ENCODE measurements around the gene RYR1.
"Not testable (repeated sequence)": the region's sequence is repeated elsewhere in the genome, so short reads cannot be mapped to it uniquely, and the experiment has no call there.

RYR1 gene

GRCh38 chr19:38577826-38578225, 144.3 kb downstream of the RYR1 start:
- DNase-seq: no peak

DNA sequence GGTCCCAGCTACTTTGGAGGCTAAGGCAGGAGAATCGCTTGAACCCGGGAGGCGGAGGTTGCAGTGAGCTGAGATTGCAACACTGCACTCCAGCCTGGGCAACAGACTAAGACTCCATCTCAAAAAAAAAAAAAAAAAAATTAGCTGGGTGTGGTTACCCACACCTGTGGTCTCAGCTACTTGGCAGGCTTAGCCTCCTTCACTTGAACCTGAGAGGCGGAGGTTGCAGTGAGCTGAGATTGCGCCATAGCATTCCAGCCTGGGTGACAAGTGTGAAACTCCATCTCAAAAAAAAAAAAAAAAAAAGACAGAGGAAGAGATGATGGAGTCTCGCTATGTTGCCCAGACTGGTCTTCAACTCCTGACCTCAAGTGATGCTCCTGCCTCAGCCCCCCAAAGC, 145.8 kb downstream of the RYR1 start:
- not testable (repeated sequence) for DNase-seq

GRCh38 chr19:38580080-38580479, 146.6 kb downstream of the RYR1 start:
- DNase-seq: no peak

GRCh38 chr19:38583219-38583984, 149.9 kb downstream of the RYR1 start:
- no peak for DNase-seq

- no peak for DNase-seq
These were observed 150.5 kb downstream of the RYR1 start for GRCh38 chr19:38583985-38584305.

- no peak for DNase-seq
These were observed 154.1 kb downstream of the RYR1 start for GRCh38 chr19:38587562-38587961.

GRCh38 chr19:38588041-38588440, 154.6 kb downstream of the RYR1 start:
- no peak for DNase-seq

- no peak for DNase-seq
These were observed 159.4 kb downstream of the RYR1 start for GRCh38 chr19:38592940-38593339.

DNA sequence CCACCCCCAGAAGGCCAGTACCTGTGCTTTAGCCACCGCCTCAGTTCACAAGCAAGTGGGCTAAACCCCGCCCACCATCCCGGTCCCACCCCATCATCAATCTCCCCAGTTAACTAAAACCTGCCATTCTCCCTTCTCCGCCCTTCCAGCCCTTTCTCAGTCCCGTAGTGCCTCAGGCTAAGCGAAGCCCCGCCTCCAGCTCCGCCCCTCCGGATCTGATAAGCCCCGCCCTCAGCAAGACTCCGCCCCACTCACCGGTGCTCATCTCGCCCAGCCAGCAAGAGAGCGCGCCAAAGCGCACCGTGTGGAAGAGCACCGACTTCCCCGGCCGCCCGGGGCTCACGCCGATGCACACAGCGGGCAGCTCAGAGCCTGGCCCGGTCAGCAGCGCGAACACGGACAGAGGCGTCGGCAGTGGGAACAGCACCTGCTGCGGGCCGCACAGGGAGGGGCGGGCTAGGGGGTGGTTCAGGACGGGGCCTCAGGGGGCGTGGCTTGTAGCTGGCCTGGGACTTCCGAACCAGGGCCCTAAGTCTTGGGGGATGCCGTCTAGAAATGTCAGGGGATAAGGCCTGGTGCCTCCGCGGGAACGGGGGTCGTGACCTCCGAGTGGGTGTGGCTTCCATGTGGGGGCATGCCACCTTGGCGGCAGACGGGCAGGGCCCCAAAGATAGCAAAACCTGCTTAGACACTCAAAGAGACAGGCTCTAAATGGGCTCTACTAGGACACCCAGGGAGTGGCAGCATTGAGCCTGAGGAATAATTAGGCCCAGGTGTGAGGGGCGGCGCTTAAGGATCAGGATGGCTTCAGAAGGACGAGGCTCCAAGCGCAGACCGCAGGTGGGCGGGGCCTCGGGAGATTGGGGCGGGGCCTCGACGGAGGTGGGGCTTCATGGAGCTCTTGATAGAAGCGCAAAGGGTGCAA, 162.8 kb downstream of the RYR1 start:
- DNase-seq: no peak

DNA sequence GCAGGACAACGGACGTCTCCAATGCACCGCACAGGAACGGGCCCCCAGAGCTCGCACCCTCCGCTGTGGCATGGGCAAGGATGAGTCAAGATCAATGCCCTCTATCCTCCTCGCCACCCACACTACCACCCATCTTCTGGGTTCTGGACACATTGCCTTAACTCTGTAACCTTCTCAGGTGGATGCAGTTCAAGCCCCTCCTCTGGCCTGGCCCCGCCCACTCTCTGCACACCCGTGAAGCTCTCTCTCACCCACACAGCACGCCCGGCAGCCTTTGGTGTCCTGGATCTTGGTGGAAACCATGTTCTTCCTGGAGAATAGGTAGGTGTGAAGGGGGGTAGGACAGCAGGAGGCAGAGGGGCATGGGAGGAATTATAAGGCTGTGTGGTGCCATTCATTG, 163.6 kb downstream of the RYR1 start:
- no peak for DNase-seq

DNA sequence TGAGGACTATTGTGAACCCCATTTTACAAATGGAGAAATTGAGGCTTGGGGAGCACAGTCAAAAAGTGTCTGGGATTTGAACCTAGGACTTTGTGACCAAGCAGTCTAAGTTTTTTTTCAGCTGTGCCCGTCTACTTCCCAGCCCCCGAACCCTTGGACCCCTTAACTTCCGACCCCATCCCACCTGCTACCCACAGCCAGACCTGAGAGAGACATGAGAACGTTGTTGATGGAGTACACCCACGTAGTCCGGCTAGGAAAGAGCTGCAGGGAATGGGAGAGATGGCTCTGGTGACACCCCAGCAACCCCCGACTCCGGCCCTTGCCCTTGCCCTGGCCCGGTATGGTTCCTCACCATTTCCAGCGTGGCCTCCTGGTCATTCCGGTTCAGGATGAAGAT, 166.2 kb downstream of the RYR1 start:
- DNase-seq: no peak

GRCh38 chr19:38602856-38603255, 169.4 kb downstream of the RYR1 start:
- not testable (repeated sequence) for DNase-seq

DNA sequence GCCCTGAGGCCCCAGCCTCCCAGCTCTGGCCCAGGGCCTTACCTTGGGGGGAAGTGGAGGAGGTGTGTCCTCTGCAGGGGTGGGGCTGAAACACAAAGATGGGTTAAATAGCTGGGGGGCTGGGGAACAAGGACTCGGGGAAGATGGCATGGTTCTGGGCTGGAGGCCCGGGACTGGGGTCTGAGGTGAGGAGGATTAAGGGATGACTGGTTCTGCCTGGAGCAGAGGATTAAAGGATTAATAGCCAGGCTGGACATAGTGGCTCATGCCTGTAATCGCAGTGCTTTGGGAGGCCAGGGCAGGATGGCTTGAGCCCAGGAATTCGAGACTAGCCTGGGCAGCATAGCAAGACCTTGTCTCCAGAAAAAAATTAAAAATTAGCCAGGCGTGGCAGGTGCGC, 172.6 kb downstream of the RYR1 start:
- DNase-seq: no peak

DNA sequence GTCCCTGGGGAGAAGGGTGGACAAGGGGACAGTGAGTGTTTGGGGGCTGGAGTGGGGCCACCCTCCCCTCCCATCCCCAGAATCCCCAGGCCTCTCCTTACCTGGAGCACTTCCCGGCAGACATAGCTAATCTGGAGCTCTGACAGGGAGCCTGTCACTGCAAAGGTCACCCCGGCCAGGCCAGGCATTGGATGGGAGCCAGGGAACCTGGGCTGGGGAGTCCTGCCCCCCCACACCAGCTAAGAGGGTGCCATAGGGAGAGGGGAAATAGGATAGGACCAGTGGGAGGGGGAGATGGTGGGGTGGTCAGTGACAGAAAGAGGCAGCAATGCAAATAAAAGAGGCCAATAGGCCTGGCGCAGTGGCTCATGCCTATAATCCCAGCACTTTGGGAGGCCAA, 180.8 kb downstream of the RYR1 start:
- DNase-seq: no peak

DNA sequence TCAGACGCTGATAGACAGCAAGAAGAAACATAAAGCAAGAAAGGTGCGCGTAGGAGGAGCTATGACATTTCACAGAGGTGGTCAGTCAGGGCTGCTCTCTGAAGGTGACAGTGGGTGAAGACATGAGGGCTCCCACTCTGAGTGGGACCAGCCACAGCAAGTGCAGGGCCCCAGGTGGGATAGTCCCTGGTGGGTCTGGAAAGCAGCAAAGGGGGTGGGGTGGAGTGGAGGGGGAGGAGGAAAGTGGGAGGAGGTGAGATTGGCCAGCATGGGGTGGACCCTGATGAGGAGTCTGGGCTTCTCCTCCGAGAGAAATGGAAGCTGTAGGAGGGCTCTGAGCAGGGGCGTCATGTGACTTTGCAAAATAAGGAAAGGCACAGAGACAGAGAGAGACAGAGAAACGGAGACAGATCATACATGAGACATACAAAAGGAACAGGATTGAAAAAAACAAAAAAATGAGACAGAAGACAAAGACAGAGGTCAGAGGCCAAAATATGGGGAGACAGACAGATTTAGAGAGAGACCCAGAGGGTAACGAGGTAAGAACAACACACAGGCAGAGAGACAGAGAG, 181.6 kb downstream of the RYR1 start:
- no peak for DNase-seq

- DNase-seq: no peak
These were observed 182.8 kb downstream of the RYR1 start for GRCh38 chr19:38616265-38616664.

- DNase-seq: no peak
These were observed 183.8 kb downstream of the RYR1 start for GRCh38 chr19:38617283-38617763.

DNA sequence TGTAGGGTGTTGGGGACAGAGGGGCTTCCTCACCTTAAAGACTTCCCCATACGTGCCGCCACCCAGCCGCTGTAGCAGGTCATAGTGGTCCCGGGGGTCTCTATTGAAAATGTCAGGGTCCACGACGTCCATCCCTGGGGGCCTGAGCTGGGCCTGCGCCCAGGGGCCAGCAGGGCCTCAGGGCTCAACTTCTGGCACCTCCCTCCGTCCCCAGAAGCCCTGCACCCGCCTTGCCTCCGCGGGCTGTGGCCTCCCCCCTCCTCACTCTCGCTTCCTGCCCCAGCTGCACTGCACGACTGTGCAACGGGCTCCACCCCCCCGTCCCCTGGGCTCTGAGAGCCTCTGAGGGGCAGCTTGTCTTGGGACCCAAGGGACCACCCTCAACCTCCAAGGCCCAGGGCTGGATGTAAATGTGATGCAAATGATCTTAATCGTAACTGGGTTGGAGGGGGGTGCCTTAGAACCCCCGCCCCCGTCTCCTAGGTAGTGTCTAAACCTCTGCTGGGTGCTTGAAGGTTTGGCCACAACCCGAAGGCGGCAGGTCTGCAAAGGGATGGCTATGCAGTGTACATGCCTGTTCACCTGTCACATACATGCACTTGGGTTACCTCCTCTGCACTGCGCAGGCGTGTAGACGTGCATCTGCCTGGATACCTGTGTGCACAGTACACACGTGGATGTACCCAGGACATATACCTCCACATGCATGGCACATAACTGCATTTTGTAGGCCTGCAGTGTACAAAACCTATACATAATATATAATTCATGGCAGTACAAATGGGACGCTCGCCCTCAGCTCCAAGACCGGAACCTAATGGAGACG, 184.5 kb downstream of the RYR1 start, which contains the start of gene MAP4K1:
Gene MAP4K1 (minus strand): TSS at position 190 of the 826 bp plus-strand sequence. CDS start 58 bp downstream, at position 132.
- DNase-seq: no peak

DNA sequence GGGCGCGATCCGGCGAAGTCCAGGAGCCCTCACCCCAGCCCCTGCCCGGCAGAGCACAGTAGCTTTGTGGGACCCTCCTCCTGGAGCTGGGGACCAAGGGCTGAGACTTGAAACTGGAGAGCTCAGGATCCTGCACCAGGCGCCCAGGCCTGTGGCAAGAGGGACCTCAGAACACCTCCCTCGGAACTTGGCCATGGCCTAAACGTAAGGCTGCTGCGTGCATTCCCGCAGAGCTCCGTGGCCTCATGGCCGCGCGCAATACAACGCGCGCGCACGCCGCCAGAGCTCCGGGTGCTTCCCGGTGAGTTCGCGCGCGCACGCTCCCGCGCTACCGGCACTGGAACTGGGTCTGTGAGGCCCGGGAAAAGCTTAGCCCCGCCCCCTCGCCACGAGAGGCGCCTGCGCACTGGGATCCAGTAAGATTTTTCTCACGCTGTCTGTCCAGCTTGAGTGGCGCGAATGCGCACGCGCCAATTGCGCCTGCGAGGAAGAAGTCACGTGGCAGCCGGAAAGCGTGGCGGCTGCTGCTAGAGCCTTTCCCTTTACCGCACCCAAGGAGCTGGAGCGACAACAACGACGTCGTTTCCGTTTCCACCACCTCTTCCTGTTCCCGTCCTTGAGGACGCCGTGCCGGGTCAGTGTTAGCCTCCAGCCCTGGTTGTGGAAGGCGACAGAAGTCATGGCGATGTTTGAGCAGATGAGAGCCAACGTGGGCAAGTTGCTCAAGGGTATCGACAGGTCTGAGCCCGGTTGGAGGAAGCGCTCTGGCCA, 185.3 kb downstream of the RYR1 start, which contains the start of gene EIF3K:
Gene EIF3K (plus strand): TSS at position 599 of the 771 bp plus-strand sequence. CDS start 81 bp downstream, at position 680.
- DNase-seq: peak; percentile 94

GRCh38 chr19:38619361-38620174, 186.1 kb downstream of the RYR1 start:
- no peak for DNase-seq

- no peak for DNase-seq
These were observed 191.3 kb downstream of the RYR1 start for GRCh38 chr19:38624822-38625221.
